Keratinocyte (primary cell): Measurements from ENCODE around the gene SETD6. TPM values are rescaled to one million over a fixed set of nuclear protein-coding genes. Genes with fewer than 3 reads are reported as not detected.

Experiments used
- DNase-seq: peaks from one replicate; pipeline ENCODE4 v3.0.0-alpha.2; 2011; ENCODE audit warnings: low read depth, missing footprints, low spot score
- FAIRE-seq: peaks from 2 replicates; lab custom pipeline; 2011; peaks lifted over from hg19 to GRCh38; lab: Jason Lieb, UNC
- H2AFZ ChIP-seq: 2 replicates; pipeline ENCODE4 v1.6.0; 2012; ENCODE audit warnings: low read length, control low read depth, inconsistent platforms; ENCODE audit not compliant: control insufficient read depth
- H3K27ac ChIP-seq: 2 replicates; pipeline ENCODE4 v1.5.1; 2011; ENCODE audit warnings: low read length; ENCODE audit not compliant: control insufficient read depth, insufficient read depth
- H3K27me3 ChIP-seq: 3 replicates; pipeline ENCODE4 v1.6.0; 2011; ENCODE audit warnings: low read length; ENCODE audit not compliant: control insufficient read depth, insufficient read depth; ENCODE audit errors: extremely low read depth
- H3K36me3 ChIP-seq, 2 experiments: 2 replicates in 1 of 2; 3 replicates in 1 of 2; pipeline ENCODE4 v1.5.1; 2011; ENCODE audit warnings: low read length in 2 of 2, mild to moderate bottlenecking in 1 of 2; ENCODE audit not compliant: control insufficient read depth in 2 of 2, insufficient read depth in 2 of 2; ENCODE audit errors: extremely low read depth in 1 of 2
- H3K4me1 ChIP-seq: 3 replicates; pipeline ENCODE4 v1.5.1; 2011; ENCODE audit warnings: low read length; ENCODE audit not compliant: control insufficient read depth, insufficient read depth; ENCODE audit errors: extremely low read depth
- H3K4me2 ChIP-seq: 3 replicates; pipeline ENCODE4 v1.6.0; 2011; ENCODE audit warnings: low read depth, low read length; ENCODE audit not compliant: control insufficient read depth, insufficient read depth; ENCODE audit errors: extremely low read depth
- H3K4me3 ChIP-seq, 3 experiments: fragments of 200-600 bp in 1 of 3; sonication (generic) in 1 of 3; 2 replicates in 2 of 3; 3 replicates in 1 of 3; pipeline ENCODE4 v1.5.1; 2011 to 2016; ENCODE audit warnings: low read length in 3 of 3, mild to moderate bottlenecking in 3 of 3, control low read depth in 2 of 3, inconsistent platforms in 1 of 3, low read depth in 1 of 3, mixed read lengths in 1 of 3, mixed run types in 1 of 3, moderate library complexity in 1 of 3; ENCODE audit not compliant: control insufficient read depth in 2 of 3, insufficient read depth in 2 of 3; ENCODE audit errors: extremely low read depth in 1 of 3
- H3K79me2 ChIP-seq: 2 replicates; pipeline ENCODE4 v1.6.0; 2012; ENCODE audit warnings: low read length; ENCODE audit not compliant: control insufficient read depth, insufficient read depth
- H3K9ac ChIP-seq: 3 replicates; pipeline ENCODE4 v1.6.0; 2011; ENCODE audit warnings: low read length; ENCODE audit not compliant: control insufficient read depth, insufficient read depth; ENCODE audit errors: extremely low read depth
- H3K9me1 ChIP-seq: 3 replicates; pipeline ENCODE4 v1.6.0; 2011; ENCODE audit warnings: low read length; ENCODE audit not compliant: control insufficient read depth, insufficient read depth; ENCODE audit errors: extremely low read depth
- H3K9me3 ChIP-seq: 2 replicates; pipeline ENCODE4 v1.5.1; 2012; ENCODE audit warnings: low read depth, low read length; ENCODE audit not compliant: control insufficient read depth
- H4K20me1 ChIP-seq: 3 replicates; pipeline ENCODE4 v1.6.0; 2011; ENCODE audit warnings: low read length; ENCODE audit not compliant: control insufficient read depth, insufficient read depth; ENCODE audit errors: extremely low read depth
- EZH2 ChIP-seq: IDR thresholded peaks from one replicate; pipeline ENCODE4 v1.6.1; 2012; ENCODE audit warnings: inconsistent platforms, mild to moderate bottlenecking, low read length, moderate library complexity
- dilution Hi-C: fragments of 300-500 bp; cut with MboI; formaldehyde crosslinking; loops from one replicate; pipeline ENCODE4 v1.7.0; 2020; ENCODE audit warnings: low sequenced_read_pairs; ENCODE audit not compliant: extremely low pct_ligation_motif_present
- polyA plus RNA-seq, 5 experiments: library from polyadenylated mRNA; depleted of rRNA in 3 of 5; stranded (reverse) in 3 of 5; stranded (forward) in 1 of 5; unstranded in 1 of 5; fragments of >200 nt; gene quantifications; 1 replicate in 1 of 5; 2 replicates in 3 of 5; 3 replicates in 1 of 5; pipeline versions ENCODE4 v1.2.1 to v1.2.3, GENCODE V29; 2011 to 2012; ENCODE audit warnings: missing spikeins in 2 of 5, low read depth in 1 of 5, low replicate concordance in 1 of 5
- TF ChIP-seq, protein P1 (sequence below), 3 experiments: IDR thresholded peaks in 1 of 3; conservative IDR thresholded peaks in 1 of 3; optimal IDR thresholded peaks in 1 of 3; 2 replicates in 2 of 3; 3 replicates in 1 of 3; pipeline versions ENCODE3 to v1.5.1; 2011; ENCODE audit warnings: low read length in 3 of 3, mild to moderate bottlenecking in 3 of 3, moderate library complexity in 2 of 3, control low read depth in 1 of 3, inconsistent platforms in 1 of 3; ENCODE audit not compliant: insufficient read depth in 2 of 3; ENCODE audit errors: extremely low read depth in 1 of 3

SETD6 gene
- polyA plus RNA-seq, 1 donor (not counting 4 experiments of a cell fraction or from before 2014, with no cell fraction given): 13.5 TPM

DNA sequence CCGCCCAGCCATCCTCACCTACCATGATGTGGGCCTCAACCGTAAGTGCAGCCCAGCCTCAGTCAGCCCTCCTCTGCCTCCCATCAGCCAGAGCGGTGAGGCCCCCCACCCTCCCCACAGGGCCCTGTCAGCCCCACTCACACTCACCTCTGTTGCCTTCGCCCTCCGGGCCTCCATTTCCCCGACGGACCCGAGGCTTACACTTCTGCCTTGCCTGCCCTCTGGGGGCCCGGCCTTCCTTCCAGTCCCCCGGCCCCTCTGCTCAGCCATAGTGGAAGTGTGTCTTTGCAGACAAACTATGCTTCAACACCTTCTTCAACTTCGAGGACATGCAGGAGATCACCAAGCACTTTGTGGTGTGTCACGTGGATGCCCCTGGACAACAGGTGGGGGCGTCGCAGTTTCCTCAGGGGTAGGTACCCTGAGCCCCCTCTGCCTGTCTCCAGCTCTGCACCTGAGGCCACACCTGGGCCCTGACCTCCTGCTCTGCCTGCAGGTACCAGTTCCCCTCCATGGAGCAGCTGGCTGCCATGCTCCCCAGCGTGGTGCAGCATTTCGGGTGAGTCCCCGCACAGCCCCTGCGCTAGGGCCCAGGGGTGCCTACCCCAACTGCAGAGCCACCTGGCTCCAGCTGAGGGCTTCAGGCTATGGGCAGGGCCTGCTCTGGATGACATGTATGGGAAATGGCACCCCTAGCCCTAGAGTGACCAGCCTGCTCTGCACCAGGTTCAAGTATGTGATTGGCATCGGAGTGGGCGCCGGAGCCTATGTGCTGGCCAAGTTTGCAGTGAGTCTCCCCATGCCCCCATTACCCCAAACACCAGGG lies 11.2 kb upstream of the SETD6 start:
- peaks cover 3% of the 10 kb centered on the region for H3K4me1 ChIP-seq
- H2AFZ ChIP-seq: no peak overlapping the region
- dilution Hi-C loops: no loop called here
- TF ChIP-seq EZH2: no peak
- TF ChIP-seq, protein P1, sequence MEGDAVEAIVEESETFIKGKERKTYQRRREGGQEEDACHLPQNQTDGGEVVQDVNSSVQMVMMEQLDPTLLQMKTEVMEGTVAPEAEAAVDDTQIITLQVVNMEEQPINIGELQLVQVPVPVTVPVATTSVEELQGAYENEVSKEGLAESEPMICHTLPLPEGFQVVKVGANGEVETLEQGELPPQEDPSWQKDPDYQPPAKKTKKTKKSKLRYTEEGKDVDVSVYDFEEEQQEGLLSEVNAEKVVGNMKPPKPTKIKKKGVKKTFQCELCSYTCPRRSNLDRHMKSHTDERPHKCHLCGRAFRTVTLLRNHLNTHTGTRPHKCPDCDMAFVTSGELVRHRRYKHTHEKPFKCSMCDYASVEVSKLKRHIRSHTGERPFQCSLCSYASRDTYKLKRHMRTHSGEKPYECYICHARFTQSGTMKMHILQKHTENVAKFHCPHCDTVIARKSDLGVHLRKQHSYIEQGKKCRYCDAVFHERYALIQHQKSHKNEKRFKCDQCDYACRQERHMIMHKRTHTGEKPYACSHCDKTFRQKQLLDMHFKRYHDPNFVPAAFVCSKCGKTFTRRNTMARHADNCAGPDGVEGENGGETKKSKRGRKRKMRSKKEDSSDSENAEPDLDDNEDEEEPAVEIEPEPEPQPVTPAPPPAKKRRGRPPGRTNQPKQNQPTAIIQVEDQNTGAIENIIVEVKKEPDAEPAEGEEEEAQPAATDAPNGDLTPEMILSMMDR (optimal IDR thresholded peaks at IDR 0.05 in 1 of 3, IDR thresholded peaks at IDR 0.05 in 1 of 3, conservative IDR thresholded peaks at IDR 0.05 in 1 of 3; ENCODE audit: extremely low read depth in 1 of 3, insufficient read depth in 2 of 3, low read length in 3 of 3): no peak
- H3K4me2 ChIP-seq: no peak overlapping the region
- H3K9ac ChIP-seq: no peak overlapping the region
- DNase-seq (no peak), FAIRE-seq (no peak)
- no peaks in the 10 kb centered on the region for H3K9me1 ChIP-seq
- H3K79me2 ChIP-seq: no peaks in the 10 kb centered on the region
- no peak overlapping the region for H3K27ac ChIP-seq
- H3K4me3 ChIP-seq: no peak overlapping the region
- peaks cover 26% of the 10 kb centered on the region for H3K27me3 ChIP-seq
- no peaks in the 10 kb centered on the region for H3K9me3 ChIP-seq
- no peaks in the 10 kb centered on the region for H3K36me3 ChIP-seq
- no peaks in the 10 kb centered on the region for H4K20me1 ChIP-seq

DNA sequence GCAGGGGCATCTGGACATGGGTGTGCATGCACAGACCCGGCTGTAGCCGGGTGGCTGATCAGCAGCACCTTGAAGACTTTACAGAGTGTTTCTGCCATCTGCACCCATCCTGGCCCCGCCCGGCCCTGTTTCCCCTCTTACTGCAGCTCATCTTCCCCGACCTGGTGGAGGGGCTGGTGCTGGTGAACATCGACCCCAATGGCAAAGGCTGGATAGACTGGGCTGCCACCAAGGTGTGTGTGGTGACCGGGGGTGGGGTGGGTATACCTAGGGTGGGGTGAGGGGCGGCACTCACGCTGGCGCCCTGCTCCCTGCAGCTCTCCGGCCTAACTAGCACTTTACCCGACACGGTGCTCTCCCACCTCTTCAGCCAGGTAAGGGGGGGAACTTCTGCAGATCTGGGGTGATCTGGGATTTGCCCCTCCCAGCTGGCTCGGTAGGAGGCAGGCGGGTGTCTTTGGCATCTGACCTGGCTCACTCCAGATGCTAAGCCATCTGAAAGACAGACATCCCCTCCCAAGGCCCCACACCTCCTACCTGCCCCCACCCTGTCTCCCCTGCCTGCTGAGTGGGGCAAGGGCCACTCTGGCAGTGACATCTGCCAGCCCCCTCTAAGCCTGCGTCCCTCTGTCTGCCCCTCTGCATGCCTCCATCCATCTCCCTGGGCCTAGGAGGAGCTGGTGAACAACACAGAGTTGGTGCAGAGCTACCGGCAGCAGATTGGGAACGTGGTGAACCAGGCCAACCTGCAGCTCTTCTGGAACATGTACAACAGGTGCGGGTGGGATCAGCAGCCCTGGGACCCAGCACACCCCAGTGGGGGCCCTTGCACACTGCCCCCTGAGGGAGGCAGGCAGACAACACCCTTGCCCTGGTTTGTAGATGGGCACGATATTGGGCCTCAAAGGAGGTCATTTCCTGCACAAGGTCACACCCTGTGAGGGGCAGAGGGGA lies 8.8 kb upstream of the SETD6 start:
- peaks cover 7% of the 10 kb centered on the region for H3K27me3 ChIP-seq
- no peak overlapping the region for H3K4me3 ChIP-seq
- no peak overlapping the region for H3K9ac ChIP-seq
- FAIRE-seq (no peak), DNase-seq (no peak)
- H4K20me1 ChIP-seq: no peaks in the 10 kb centered on the region
- no peaks in the 10 kb centered on the region for H3K9me1 ChIP-seq
- no peaks in the 10 kb centered on the region for H3K4me1 ChIP-seq
- H3K27ac ChIP-seq: no peak overlapping the region
- no peaks in the 10 kb centered on the region for H3K36me3 ChIP-seq
- dilution Hi-C loops: no loop called here
- H3K9me3 ChIP-seq: no peaks in the 10 kb centered on the region
- H3K79me2 ChIP-seq: no peaks in the 10 kb centered on the region
- H2AFZ ChIP-seq: no peak overlapping the region
- TF ChIP-seq EZH2: no peak
- TF ChIP-seq, protein P1 (optimal IDR thresholded peaks at IDR 0.05 in 1 of 3, IDR thresholded peaks at IDR 0.05 in 1 of 3, conservative IDR thresholded peaks at IDR 0.05 in 1 of 3; ENCODE audit: extremely low read depth in 1 of 3, insufficient read depth in 2 of 3, low read length in 3 of 3): no peak
- no peak overlapping the region for H3K4me2 ChIP-seq
